Panc1 (cell line): Measurements from ENCODE around the gene BATF3. TPM values are rescaled to one million over a fixed set of nuclear protein-coding genes. Genes with fewer than 3 reads are reported as not detected.

Experiments used
- ATAC-seq: fragments of 200-7000 bp; cut with Tn5 transposase; 2 replicates; pipeline ENCODE4 v1.9.1; 2020; ENCODE audit warnings: mild to moderate bottlenecking, moderate library complexity
- BruUV-seq: library from RNA; stranded (reverse); fragments of 400-500 nt; replicated peaks from 2 replicates; lab custom pipeline; 2021; lab: Mats Ljungman, UMichigan
- CTCF ChIA-PET: fragments of 300-600 bp; sonication (Branson Sonifier 250); formaldehyde crosslinking; loops from one replicate; lab custom pipeline; 2022; ENCODE audit warnings: antibody characterized with exemption; lab: Charles Lee
- POLR2A ChIA-PET: fragments of 300-600 bp; sonication (Branson Sonifier 250); formaldehyde crosslinking; loops from one replicate; lab custom pipeline; 2022; ENCODE audit warnings: antibody characterized with exemption; lab: Charles Lee
- DNase-seq: peaks from one replicate; pipeline ENCODE4 v3.0.0-alpha.2; 2010; ENCODE audit warnings: low read depth, low spot score
- H3K27ac ChIP-seq: 2 replicates; pipeline ENCODE4 v1.5.1; 2011; ENCODE audit warnings: mild to moderate bottlenecking, low read length, inconsistent platforms
- H3K27me3 ChIP-seq: fragments of 200-500 bp; sonication (Bioruptor generic); 2 replicates; pipeline ENCODE4 v1.6.0; 2014; ENCODE audit warnings: low read length, inconsistent platforms; ENCODE audit not compliant: control insufficient read depth, insufficient read depth
- H3K36me3 ChIP-seq: fragments of 200-500 bp; sonication (Bioruptor generic); 2 replicates; pipeline ENCODE4 v1.5.1; 2014; ENCODE audit warnings: inconsistent platforms, mild to moderate bottlenecking, low read length, moderate library complexity; ENCODE audit not compliant: control insufficient read depth, insufficient read depth
- H3K4me1 ChIP-seq: 2 replicates; pipeline ENCODE4 v1.5.1; 2011; ENCODE audit warnings: inconsistent platforms, mild to moderate bottlenecking, low read length, moderate library complexity; ENCODE audit not compliant: control insufficient read depth, insufficient read depth
- H3K4me3 ChIP-seq, 2 experiments: 2 replicates each; pipeline ENCODE4 v1.5.1; 2011 to 2012; ENCODE audit warnings: low read depth in 2 of 2, low read length in 2 of 2, mild to moderate bottlenecking in 2 of 2, inconsistent platforms in 1 of 2, moderate library complexity in 1 of 2
- H3K9me3 ChIP-seq: fragments of 200-500 bp; sonication (Bioruptor generic); 2 replicates; pipeline ENCODE4 v1.5.1; 2014; ENCODE audit warnings: low read depth, mild to moderate bottlenecking, inconsistent platforms, low read length, moderate library complexity; ENCODE audit not compliant: control insufficient read depth, insufficient read depth
- POLR2AphosphoS5 ChIP-seq: IDR thresholded peaks from 2 replicates; pipeline ENCODE4 v1.6.1; 2012; ENCODE audit warnings: mild to moderate bottlenecking, low read depth, low read length, moderate library complexity
- SIN3A ChIP-seq: IDR thresholded peaks from 2 replicates; pipeline ENCODE4 v1.6.1; 2012; ENCODE audit warnings: low read depth, mild to moderate bottlenecking, low read length, moderate library complexity, borderline replicate concordance; ENCODE audit not compliant: insufficient read depth
- TCF7L2 ChIP-seq: IDR thresholded peaks from 2 replicates; pipeline ENCODE4 v1.6.1; 2011; ENCODE audit warnings: mild to moderate bottlenecking, low read depth, low read length, inconsistent platforms
- in situ Hi-C: cut with HindIII; loops from 2 replicates; pipeline ENCODE4 v1.10.0; 2016; ENCODE audit warnings: low sequenced_read_pairs, low pct_unique_long_range_greater_than_20kb
- intact Hi-C: fragments of 100-400 bp; cut with micrococcal nuclease; formaldehyde crosslinking; loops from one replicate; pipeline ENCODE4 v1.10.0; 2022; ENCODE audit not compliant: unreplicated experiment
- total RNA-seq: library from RNA; stranded (reverse); gene quantifications from one replicate; pipeline ENCODE4 v1.2.1, GENCODE V29; 2021; ENCODE audit not compliant: unreplicated experiment
- TF ChIP-seq, protein P1 (sequence below): fragments of 450-650 bp; IDR thresholded peaks from 2 replicates; pipeline ENCODE4 v1.5.1; 2017; ENCODE audit warnings: mild to moderate bottlenecking
- TF ChIP-seq, protein P2 (sequence below), 2 experiments: IDR thresholded peaks; 2 replicates each; pipeline ENCODE4 v1.6.1; 2011 to 2012; ENCODE audit warnings: low read depth in 2 of 2, control low read depth in 1 of 2, low read length in 1 of 2, mild to moderate bottlenecking in 1 of 2, moderate library complexity in 1 of 2; ENCODE audit not compliant: insufficient read depth in 1 of 2

The BATF3 gene
- total RNA-seq, 1 experiment from 2014 or later: 2.4 TPM

DNA sequence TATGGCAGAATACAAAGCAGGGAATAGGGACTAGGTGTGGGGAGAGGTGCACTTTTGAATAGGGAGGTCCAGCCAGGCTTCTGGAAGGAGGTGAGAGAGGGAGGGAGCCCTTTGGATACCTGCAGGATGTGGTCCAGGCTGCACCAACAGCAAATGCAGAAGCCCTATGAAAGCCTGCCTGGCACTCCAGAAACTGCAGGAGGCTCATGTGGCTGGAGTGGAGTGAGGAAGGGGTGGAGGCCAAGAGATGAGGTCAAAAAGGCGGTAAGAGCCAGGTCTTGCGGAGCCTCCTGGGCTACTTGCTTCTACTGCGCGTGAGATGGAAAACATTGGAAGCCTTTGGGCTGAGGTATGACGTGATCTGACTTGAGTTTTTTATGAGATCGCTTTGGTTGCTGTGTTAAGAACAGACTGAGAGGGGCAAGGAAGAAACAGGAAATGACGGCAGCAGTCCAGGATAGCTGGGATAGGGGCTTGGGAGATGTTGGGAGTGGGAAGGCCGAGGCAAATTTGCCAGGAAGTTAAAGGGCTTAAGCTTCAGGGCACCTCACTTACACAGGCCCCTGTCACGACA is 4.4 kb upstream of the BATF3 start:
- intact Hi-C loops: no loop called here
- H3K27ac ChIP-seq: no peak overlapping the region
- no peaks in the 10 kb centered on the region for H3K9me3 ChIP-seq
- in situ Hi-C loops: no loop called here
- no peaks in the 10 kb centered on the region for H3K36me3 ChIP-seq
- H3K27me3 ChIP-seq: peaks cover 9% of the 10 kb centered on the region
- DNase-seq (no peak), ATAC-seq (no peak)
- TF ChIP-seq POLR2AphosphoS5: no peak
- TF ChIP-seq, protein P1, sequence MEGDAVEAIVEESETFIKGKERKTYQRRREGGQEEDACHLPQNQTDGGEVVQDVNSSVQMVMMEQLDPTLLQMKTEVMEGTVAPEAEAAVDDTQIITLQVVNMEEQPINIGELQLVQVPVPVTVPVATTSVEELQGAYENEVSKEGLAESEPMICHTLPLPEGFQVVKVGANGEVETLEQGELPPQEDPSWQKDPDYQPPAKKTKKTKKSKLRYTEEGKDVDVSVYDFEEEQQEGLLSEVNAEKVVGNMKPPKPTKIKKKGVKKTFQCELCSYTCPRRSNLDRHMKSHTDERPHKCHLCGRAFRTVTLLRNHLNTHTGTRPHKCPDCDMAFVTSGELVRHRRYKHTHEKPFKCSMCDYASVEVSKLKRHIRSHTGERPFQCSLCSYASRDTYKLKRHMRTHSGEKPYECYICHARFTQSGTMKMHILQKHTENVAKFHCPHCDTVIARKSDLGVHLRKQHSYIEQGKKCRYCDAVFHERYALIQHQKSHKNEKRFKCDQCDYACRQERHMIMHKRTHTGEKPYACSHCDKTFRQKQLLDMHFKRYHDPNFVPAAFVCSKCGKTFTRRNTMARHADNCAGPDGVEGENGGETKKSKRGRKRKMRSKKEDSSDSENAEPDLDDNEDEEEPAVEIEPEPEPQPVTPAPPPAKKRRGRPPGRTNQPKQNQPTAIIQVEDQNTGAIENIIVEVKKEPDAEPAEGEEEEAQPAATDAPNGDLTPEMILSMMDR: no peak
- TF ChIP-seq TCF7L2: no peak
- TF ChIP-seq, protein P2, sequence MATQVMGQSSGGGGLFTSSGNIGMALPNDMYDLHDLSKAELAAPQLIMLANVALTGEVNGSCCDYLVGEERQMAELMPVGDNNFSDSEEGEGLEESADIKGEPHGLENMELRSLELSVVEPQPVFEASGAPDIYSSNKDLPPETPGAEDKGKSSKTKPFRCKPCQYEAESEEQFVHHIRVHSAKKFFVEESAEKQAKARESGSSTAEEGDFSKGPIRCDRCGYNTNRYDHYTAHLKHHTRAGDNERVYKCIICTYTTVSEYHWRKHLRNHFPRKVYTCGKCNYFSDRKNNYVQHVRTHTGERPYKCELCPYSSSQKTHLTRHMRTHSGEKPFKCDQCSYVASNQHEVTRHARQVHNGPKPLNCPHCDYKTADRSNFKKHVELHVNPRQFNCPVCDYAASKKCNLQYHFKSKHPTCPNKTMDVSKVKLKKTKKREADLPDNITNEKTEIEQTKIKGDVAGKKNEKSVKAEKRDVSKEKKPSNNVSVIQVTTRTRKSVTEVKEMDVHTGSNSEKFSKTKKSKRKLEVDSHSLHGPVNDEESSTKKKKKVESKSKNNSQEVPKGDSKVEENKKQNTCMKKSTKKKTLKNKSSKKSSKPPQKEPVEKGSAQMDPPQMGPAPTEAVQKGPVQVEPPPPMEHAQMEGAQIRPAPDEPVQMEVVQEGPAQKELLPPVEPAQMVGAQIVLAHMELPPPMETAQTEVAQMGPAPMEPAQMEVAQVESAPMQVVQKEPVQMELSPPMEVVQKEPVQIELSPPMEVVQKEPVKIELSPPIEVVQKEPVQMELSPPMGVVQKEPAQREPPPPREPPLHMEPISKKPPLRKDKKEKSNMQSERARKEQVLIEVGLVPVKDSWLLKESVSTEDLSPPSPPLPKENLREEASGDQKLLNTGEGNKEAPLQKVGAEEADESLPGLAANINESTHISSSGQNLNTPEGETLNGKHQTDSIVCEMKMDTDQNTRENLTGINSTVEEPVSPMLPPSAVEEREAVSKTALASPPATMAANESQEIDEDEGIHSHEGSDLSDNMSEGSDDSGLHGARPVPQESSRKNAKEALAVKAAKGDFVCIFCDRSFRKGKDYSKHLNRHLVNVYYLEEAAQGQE (IDR thresholded peaks at IDR 0.05; ENCODE audit: insufficient read depth in 1 of 2, low read depth in 2 of 2, low read length in 1 of 2): no peak
- no peak for TF ChIP-seq SIN3A
- H3K4me1 ChIP-seq: peaks cover 13% of the 10 kb centered on the region
- ChIA-PET CTCF (no interaction called here), POLR2A (no interaction called here)
- no peak overlapping the region for H3K4me3 ChIP-seq
- BruUV-seq: no TSS peak

DNA sequence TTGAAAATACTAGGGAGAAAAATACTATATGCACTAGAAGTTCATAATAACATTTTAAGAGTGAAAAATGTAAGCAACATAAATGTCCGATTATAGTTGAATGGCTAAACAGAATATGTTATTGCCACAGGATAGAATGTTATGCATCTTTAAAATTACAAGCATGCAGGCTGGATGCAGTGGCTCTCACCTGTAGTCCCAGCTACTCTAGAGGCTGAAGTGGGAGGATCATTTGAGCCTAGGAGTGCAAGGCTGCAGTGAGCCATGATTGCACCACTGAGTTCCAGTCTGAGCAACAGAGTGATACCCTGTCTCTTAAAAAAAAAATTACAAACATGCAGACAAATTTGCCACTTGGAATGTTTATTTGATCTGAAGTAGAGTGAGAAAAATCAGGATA is 3.0 kb upstream of the BATF3 start:
- ChIA-PET POLR2A (no interaction called here), CTCF (no interaction called here)
- intact Hi-C loops (no loop called here), in situ Hi-C loops (no loop called here)
- TF ChIP-seq, protein P2 (IDR thresholded peaks at IDR 0.05; ENCODE audit: insufficient read depth in 1 of 2, low read depth in 2 of 2, low read length in 1 of 2): no peak
- TF ChIP-seq TCF7L2 (no peak), POLR2AphosphoS5 (no peak), SIN3A (no peak)
- TF ChIP-seq, protein P1: no peak
- DNase-seq (no peak), ATAC-seq (no peak)
- Histone ChIP-seq H3K27me3 (peaks cover 20% of the 10 kb centered on the region), H3K9me3 (no peaks in the 10 kb centered on the region), H3K4me3 (no peak overlapping the region), H3K36me3 (no peaks in the 10 kb centered on the region), H3K27ac (no peak overlapping the region), H3K4me1 (peaks cover 20% of the 10 kb centered on the region)
- no TSS peak for BruUV-seq
